Lung (tissue), 12 donors: ENCODE data around the gene ETV4. TPM values are rescaled to one million over a fixed set of nuclear protein-coding genes. Genes with fewer than 3 reads are reported as not detected.

Experiments
- ATAC-seq: fragments of 200-7000 bp; cut with Tn5 transposase; one replicate; pipeline ENCODE4 v1.9.1; 2020; ENCODE audit warnings: moderate number of reproducible peaks; ENCODE audit not compliant: insufficient read depth, low FRiP score
- DNase-seq, 3 donors: peaks; one replicate each; pipeline ENCODE4 v3.0.0-alpha.2; 2013 to 2017
- H3K27ac ChIP-seq, 2 donors: one replicate each; pipeline ENCODE4 v1.5.1; 2013; ENCODE audit warnings: mild to moderate bottlenecking in 2 of 2, moderate library complexity in 2 of 2, control low read depth in 1 of 2, inconsistent platforms in 1 of 2, low read depth in 1 of 2, low read length in 1 of 2
- H3K27me3 ChIP-seq, 3 donors: one replicate each; pipeline ENCODE4 v1.5.1; 2013; ENCODE audit warnings: low read length in 2 of 3; ENCODE audit not compliant: control insufficient read depth in 3 of 3, insufficient read depth in 3 of 3
- H3K36me3 ChIP-seq, 4 donors: one replicate each; pipeline ENCODE4 v1.5.1; 2013; ENCODE audit warnings: low read length in 4 of 4, mild to moderate bottlenecking in 1 of 4, moderate library complexity in 1 of 4; ENCODE audit not compliant: control insufficient read depth in 4 of 4, insufficient read depth in 4 of 4
- H3K4me1 ChIP-seq, 5 donors: one replicate each; pipeline ENCODE4 v1.5.1; 2013; ENCODE audit warnings: low read length in 5 of 5, mild to moderate bottlenecking in 2 of 5, moderate library complexity in 1 of 5; ENCODE audit not compliant: control insufficient read depth in 5 of 5, insufficient read depth in 5 of 5
- H3K4me3 ChIP-seq: one replicate; pipeline ENCODE4 v1.5.1; 2013; ENCODE audit warnings: mild to moderate bottlenecking, control low read depth, moderate library complexity
- H3K9ac ChIP-seq, 2 donors: one replicate each; pipeline ENCODE4 v1.5.1; 2013; ENCODE audit warnings: low read length in 2 of 2, control low read depth in 1 of 2; ENCODE audit not compliant: insufficient read depth in 1 of 2
- H3K9me3 ChIP-seq, 4 donors: one replicate each; pipeline ENCODE4 v1.5.1; 2013; ENCODE audit warnings: low read length in 3 of 4, mild to moderate bottlenecking in 1 of 4, moderate library complexity in 1 of 4; ENCODE audit not compliant: control insufficient read depth in 4 of 4, insufficient read depth in 3 of 4
- CTCF ChIP-seq: IDR thresholded peaks from 2 replicates; pipeline ENCODE4 v1.5.1; 2012; ENCODE audit warnings: mild to moderate bottlenecking; ENCODE audit errors: control extremely low read depth, extremely low read depth
- WGBS, 2 donors: extraction: QIAGEN DNeasy Blood & Tissue Kit; methylation state at CpG; one replicate each; pipeline ENCODE4 v1.1.7; 2013; 5-methylcytosine and 5-hydroxymethylcytosine counted together
- polyA plus RNA-seq, 2 donors: library from polyadenylated mRNA; stranded (reverse); fragments of 200-250 nt; gene quantifications; one replicate each; pipeline ENCODE4 v1.2.1, GENCODE V29; 2013
- total RNA-seq, 2 donors: library from RNA; depleted of rRNA in 1 of 2; stranded (reverse); fragments of >200 nt in 1 of 2; gene quantifications; one replicate each; pipeline ENCODE4 v1.2.1, GENCODE V29; 2014 to 2021
- donor health status: control.
- donor health status: control.
- donor health status: Bipolar disorder and iron deficiency.
- donor health status: healthy.
- donor health status: DM: yes; HTN: yes; CAD: no.

The ETV4 gene
- total and polyA plus RNA-seq, 4 donors = 0.54 to 6.9 (median 3.3) TPM

GRCh38 chr17:43536236-43536992, 9.7 kb downstream of the ETV4 start:
- H3K36me3 ChIP-seq = no peaks in the 10 kb centered on the region
- no peak overlapping the region for H3K4me3 ChIP-seq
- no peaks in the 10 kb centered on the region for H3K27me3 ChIP-seq
- no peak for TF ChIP-seq CTCF
- H3K4me1 ChIP-seq = peaks cover 0 to 11% (median 2%) of the 10 kb centered on the region in 5 donors
- no peak overlapping the region for H3K9ac ChIP-seq
- ATAC-seq = no peak
- no peak for DNase-seq
- H3K27ac ChIP-seq = no peak overlapping the region
- H3K9me3 ChIP-seq = no peaks in the 10 kb centered on the region
- 81 to 86% methylated on average over 6 of the region's 6 CpGs for WGBS, 2 donors

DNA sequence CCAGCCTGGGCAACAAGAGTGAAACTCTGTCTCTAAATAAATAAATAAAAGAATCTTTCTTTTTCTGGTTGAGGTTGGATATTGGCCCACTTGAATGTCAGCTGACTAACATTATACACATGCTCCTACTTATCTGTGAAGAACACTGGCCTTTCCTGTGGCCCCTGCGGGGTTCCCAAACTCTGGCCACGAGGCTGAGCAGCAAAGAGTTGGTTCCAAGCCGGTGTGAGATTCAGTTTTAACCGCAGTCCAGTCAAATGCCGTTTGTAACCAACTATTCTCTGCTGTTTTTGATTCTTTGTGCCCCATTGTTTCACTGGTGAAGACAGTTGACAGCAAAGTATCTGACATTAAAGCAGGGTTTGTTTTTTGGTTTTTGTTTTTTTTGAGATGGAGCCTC, 11.2 kb downstream of the ETV4 start:
- Histone ChIP-seq H3K4me1 (peaks cover 8 to 18% (median 8%) of the 10 kb centered on the region in 5 donors), H3K36me3 (no peaks in the 10 kb centered on the region), H3K27me3 (no peaks in the 10 kb centered on the region), H3K27ac (no peak overlapping the region), H3K4me3 (no peak overlapping the region), H3K9ac (no peak overlapping the region), H3K9me3 (no peaks in the 10 kb centered on the region)
- DNase-seq (no peak), ATAC-seq (no peak)
- 92 to 95% methylated on average over 5 of the region's 5 CpGs for WGBS, 2 donors
- TF ChIP-seq CTCF = no peak

GRCh38 chr17:43533699-43534098, 12.4 kb downstream of the ETV4 start:
- no peak for DNase-seq
- H3K4me1 ChIP-seq = peaks cover 8 to 22% (median 13%) of the 10 kb centered on the region in 5 donors
- no peaks in the 10 kb centered on the region for H3K27me3 ChIP-seq
- no peak for ATAC-seq
- H3K4me3 ChIP-seq = no peak overlapping the region
- no peaks in the 10 kb centered on the region for H3K36me3 ChIP-seq
- H3K27ac ChIP-seq = no peak overlapping the region
- H3K9ac ChIP-seq = no peak overlapping the region
- H3K9me3 ChIP-seq = no peaks in the 10 kb centered on the region
- no peak for TF ChIP-seq CTCF
- 92 to 96% methylated on average over 4 of the region's 4 CpGs for WGBS, 2 donors
